Anterior cingulate cortex (tissue), 58 donors: ENCODE results near the gene FAM240A.
A peak's percentile ranks its signal among the peaks of the same experiment; 100 is the strongest.
"Not testable (repeated sequence)": the region's sequence is repeated elsewhere in the genome, so short reads cannot be mapped to it uniquely, and the experiment has no call there.

ENCODE experiments used
- DNase-seq, 58 donors: peaks; one replicate each; lab custom pipeline; 2025; lab: John Stamatoyannopoulos, UW

FAM240A gene

GRCh38 chr3:46612324-46612723 is at the start of gene FAM240A:
Gene FAM240A (plus strand): TSS chr3:46612525. CDS start chr3:46612684, 159 bp downstream.
- peak in 26 of 58 donors; percentile 6 to 56 (median 24) for DNase-seq

GRCh38 chr3:46564190-46565021 is 47.9 kb upstream of the FAM240A start:
- peak in 1 of 58 donors; percentile 17 for DNase-seq

GRCh38 chr3:46565077-46565476 is 47.2 kb upstream of the FAM240A start:
- no peak for DNase-seq

- DNase-seq = peak in 4 of 58 donors; percentile 8 to 16 (median 8)
Observed at GRCh38 chr3:46565607-46566039, 46.7 kb upstream of the FAM240A start.

- DNase-seq = peak in 25 of 58 donors; percentile 5 to 68 (median 21)
Observed at GRCh38 chr3:46566040-46566641, 46.2 kb upstream of the FAM240A start, which contains the start of gene LRRC2. Gene LRRC2 (minus strand): TSS chr3:46566302. CDS start chr3:46551591, 14,711 bp downstream.

DNA sequence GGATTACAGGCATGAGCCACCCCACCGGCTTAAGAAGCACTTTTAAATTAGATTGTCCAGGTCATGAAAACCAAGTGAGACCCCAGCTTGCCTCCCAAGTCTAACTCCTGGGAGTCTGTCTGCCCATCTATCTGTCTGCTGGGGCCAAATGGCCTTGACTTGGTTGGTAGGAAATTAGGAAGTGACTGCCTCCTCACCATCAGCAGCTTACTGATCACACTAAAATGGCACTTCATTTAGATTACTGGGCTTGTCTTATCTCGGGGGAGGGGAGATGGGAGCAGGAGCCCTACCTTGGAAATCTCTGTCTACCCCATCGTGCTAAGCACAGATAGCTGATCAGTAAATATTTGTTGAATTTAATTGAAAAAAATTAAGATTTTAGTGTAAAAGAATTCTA is 40.6 kb upstream of the FAM240A start:
- DNase-seq = no peak

DNA sequence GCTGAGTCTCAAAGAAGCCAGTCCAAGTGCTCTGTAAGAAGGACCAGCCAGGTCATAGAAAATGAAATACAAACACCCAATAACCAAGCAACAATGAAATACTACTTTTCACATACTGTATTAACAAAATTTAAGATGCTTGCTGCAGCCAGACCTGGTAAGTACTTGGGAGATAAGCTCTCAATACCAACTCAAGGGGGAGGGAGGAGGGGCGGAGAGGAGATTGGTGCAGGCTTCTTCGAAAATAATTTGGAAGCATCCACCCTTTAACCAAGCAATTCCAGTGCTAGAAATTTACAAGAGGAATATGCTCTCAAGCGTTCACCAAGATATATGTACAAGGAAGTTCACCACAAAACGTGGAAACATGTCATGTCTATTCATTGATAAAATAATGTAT is 38.6 kb upstream of the FAM240A start:
- DNase-seq = no peak

DNA sequence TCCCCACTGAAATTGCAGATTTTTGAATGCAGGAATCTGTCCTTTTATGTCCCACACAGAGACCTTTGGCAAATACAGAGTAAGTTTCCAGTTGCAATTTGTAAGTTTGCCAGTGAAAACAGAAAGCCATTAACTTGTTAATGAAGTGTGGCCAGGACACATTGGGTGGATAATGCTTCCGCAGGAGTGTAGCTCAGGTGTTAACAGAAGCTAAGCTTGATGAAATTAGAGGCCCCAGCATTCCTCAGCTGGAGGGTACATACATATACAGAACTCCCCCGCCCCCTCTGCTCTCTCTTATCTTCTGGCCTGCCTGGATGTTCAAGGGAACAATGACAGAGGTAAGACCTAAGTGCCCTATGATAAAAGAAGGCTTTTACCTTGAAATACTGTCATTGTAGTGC is 38.1 kb upstream of the FAM240A start:
- no peak for DNase-seq

DNA sequence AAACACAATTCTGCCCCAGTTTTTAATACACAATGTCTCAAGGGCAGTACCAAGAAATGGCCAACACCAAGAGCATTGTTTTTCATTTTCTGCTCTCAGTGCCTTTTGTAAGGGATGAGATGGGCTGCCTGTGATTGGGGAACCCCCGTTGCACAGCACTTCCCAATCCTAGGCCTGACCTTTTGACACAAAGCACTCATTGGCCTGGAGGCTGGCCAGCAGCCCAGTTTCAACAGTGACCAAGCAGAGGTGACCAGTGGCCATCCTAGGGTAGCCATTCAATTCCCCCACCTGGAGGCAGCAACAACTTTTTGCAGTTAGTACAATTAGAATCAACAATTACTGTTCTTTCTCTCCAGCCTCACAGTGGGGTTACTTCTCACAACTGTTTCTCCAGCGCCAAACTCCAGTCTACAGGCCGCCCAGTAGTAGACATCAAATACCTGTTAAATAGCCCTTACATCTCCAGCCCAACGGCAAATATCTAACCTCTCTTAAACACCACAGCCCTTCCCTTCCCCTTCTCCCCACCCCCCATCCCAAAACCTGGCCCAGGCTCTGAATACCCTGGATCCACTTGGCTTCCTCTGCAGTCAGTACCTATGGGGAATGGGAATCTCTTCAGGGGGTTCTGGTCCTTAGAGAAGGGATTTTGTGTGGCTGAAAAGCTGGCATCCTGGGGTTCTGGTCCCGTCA is 37.3 kb upstream of the FAM240A start:
- DNase-seq = no peak

DNA sequence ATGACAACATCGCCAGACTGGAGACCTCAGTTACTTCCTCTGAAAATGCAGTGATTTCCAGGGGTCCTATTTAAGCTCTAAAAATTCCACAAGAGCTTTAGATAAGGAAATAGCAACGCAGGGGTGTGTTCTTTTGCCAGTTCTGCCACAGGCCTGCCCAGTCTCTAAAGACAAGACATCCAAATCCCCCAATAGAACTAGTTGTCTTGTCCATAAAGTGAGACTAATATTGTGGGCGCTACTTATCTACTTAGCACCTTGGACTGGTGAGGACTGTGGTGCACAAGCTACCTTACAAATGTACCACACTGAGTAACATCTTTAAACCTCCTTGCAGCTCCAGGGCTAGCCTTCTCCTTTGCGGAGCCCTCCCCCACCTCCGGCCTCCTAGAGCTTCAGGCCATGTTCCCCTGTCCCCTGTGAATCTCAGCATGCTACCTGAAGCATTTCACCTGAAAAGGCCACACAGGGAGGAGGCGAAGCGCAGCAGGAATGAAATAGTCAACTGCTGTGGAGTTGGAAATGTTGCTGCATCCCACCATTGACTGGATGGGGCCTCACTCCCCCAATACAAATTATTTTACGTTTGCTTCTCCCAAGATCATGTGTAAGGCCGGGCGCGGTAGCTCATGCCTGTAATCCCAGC is 36.6 kb upstream of the FAM240A start:
- DNase-seq = no peak

DNA sequence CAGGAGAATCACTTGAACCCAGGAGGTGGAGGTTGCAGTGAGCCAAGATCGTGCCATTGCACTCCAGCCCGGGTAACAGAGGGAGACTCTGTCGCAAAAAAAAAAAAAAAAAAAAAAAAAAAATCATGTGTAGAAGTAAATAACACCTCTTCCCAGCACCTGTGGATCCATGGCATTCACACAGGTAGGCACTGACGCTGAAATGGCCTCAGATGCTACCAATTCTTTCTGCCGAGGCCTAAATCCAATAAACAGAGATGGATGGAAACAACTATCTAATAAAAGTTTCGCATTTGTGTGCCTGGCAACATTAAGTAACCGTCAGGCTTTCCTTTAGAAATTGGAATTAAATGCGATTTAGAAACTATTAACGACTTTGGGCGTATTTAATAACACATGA is 35.9 kb upstream of the FAM240A start:
- DNase-seq = no peak

- DNase-seq = no peak
Observed at GRCh38 chr3:46576879-46577278, 35.4 kb upstream of the FAM240A start.

DNA sequence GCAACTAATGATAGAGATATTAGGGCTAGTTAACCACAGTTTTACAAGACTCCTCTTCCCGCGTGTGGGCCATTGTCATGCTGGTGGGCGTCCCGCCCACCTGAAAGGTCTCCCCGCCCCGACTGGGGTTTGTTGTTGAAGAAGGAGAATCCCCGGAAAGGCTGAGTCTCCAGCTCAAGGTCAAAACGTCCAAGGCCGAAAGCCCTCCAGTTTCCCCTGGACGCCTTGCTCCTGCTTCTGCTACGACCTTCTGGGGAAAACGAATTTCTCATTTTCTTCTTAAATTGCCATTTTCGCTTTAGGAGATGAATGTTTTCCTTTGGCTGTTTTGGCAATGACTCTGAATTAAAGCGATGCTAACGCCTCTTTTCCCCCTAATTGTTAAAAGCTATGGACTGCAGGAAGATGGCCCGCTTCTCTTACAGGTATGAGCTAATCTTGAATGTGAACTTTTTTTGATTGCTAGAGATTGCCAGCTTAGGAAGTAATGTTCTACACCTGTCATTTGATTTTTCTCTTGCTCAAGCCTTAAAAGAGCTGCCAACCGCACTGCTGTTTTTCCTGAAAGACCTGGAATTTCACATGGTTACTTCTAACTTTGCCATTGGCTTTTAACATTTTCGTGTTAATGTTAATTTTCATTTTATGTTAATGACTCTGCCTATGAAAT is 34.6 kb upstream of the FAM240A start:
- DNase-seq = not testable (repeated sequence)

GRCh38 chr3:46578973-46579755 is 33.2 kb upstream of the FAM240A start:
- DNase-seq = no peak

DNA sequence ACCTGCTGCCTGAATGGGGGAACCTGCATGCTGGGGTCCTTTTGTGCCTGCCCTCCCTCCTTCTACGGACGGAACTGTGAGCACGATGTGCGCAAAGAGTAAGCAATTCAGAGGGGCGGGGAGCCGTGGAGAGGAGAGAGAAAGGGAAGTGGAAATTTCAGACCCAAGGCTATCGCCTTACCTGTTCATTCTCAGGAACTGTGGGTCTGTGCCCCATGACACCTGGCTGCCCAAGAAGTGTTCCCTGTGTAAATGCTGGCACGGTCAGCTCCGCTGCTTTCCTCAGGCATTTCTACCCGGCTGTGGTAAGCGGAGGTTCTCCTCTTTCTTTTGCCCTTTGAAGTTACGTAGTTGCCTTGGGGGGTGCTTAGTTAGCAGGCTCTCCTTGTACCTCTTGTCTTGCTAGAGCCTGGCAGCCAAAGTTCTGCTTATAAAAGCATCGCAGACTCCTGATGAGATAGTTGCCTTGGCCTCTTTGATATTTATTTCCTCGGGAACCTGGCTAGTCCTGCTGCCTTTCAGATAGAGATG is 32.5 kb upstream of the FAM240A start:
- no peak for DNase-seq

DNA sequence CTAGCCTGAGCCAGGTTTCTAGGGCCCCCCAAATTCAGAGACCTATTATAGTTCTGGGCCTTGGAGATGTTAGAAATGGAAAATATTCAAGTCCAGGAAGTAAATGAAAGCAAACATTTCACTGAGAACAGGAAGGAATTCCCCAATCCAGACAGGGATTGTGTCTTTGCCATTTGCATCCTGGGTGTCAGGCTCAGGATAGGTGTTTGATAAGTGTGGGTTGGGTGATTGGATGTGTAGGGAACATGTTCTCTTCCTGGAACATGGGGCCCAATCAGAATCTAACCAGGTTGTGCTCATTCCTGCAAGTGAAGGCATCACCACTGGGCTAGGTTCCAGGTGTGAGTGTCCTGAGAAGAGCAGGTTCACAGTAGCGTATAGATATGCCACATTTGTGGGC is 31.6 kb upstream of the FAM240A start:
- no peak for DNase-seq

DNA sequence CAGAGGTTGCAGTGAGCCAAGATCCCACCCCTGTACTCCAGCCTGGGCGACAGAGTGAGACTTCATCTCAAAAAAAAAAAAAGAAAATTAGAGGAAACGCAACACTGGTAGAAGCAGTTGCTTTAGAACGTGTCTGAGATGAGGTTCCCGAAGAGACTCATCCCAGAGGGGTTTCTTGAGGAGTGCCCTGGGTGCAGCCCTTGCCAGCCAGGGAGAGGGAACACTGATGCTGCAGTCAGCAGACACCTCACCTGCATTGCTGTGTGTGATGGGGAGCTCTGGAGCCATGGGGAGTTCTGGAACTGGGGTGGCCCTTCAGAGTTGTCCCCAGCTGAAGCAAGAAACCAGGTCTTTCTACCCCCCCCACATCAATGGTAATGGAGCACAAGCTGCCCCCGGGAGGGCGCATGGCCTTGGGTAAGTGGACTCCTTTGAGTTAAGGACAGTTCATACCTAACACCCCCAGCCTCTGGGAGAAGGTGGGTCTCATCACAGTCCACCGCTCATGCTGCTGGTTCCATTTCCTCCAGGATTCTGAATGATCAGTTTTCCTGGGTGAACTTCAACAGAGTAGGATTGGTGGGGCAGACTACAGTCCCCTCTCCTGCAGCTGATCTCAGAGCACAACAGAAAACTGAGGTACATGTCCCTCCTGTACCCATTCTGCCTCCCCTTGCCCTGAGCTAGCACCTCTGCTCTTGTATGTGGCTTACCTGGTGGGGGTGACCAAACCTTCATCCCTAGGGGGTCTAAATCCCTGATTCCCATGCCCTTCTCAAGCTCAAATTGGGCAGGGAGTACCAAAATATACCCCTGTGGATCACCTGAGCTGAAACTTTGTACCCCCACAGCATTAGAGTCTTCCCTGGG is 27.5 kb upstream of the FAM240A start:
- DNase-seq = no peak
